ENCODE data around the gene ECEL1.

ECEL1 gene

DNA sequence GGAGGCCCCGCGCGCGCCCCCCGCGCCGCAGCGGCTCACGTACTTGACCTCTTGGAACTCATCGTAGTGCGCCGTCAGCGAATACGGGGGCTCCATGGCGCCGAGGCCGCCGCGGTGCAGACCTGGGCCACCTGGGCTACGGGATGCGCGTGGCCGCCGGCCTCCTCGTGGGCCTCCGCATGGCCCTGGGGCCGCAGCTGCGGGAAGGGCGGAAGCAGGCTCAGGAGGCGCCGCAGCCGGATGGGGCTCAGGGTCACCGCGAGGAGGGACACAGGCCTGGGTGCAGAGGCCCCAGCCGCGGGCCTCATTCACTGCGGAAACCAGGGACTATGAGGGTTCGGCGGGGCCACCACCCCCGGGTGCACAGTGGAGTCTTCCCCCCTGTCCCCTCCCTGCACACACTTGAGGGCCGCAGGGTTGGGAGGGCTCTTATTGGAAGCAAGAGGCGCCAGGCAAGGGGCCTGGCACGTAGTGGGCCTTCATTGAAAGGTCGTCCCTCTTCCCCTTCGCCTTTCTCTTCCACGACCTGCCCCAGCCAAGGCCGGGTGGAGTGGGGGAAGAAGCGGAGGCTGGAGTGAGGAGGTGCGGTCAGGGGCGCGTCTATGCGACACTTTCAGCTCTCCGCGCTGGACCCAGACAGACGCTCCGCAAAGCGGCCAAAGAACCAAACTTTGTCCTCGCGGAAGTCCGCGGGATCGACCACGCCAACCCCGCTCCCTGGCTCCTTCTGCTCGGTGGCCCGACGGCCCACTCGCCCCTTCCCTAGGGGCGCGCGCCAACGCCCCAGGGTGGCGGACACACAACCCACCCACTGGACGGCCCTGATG, 863 bp downstream of the ECEL1 start:
- no peak for DNase-seq (ENCODE audit: extremely low read depth, insufficient read length)
- H3K27me3 ChIP-seq (replicated peaks; ENCODE audit: control insufficient read depth, insufficient read depth, low read length) = no peaks in the 10 kb centered on the region; the same call in 1 of the 2 replicates

DNA sequence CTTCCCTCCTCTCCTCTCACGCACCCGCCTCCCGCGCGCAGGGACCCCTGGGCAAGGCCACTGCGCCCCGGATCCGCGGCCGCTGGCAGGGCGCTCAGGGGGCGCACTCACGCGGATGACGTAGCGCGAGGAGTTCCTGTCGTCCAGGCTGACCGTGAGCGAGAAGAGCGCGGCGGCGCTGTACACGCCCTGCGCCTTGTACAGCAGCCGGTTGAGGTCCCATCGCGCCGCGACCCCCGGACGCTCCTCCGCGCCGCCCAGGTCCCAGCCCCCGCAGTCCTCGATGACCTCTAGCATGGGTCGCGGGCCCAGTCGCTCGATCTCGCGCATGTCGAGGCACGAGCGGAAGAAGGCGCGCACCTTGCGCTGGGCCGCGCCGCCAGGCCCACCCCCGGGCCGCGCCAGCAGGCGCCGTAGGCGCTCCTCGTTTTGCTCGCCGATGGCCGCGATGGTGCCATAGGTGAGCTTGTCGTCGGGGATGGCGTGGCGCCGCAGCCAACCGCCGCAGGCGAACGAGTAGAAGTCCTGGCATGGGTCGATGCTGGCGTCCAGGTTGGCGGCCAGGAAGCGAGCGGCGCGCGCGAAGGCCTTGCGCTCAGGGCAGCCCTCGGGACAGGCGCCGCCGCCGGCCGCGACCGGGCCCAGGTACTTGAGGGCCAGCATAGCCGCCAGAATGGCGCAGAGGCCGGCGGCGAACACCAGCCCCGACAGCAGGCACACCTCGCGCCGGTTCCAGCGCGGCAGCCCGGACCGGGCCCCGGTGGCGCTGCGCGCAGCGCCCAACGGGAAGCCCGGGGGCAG, 1.7 kb downstream of the ECEL1 start:
- Histone ChIP-seq H3K27me3 (replicated peaks; ENCODE audit: control insufficient read depth, insufficient read depth, low read length) (no peaks in the 10 kb centered on the region; the same call in 1 of the 2 replicates), H3K4me3 (replicated peaks; ENCODE audit: low read depth, low read length) (no peak overlapping the region), H3K36me3 (ENCODE audit: control insufficient read depth, insufficient read depth, low read length) (no peaks in the 10 kb centered on the region)
- TF ChIP-seq, protein P1, sequence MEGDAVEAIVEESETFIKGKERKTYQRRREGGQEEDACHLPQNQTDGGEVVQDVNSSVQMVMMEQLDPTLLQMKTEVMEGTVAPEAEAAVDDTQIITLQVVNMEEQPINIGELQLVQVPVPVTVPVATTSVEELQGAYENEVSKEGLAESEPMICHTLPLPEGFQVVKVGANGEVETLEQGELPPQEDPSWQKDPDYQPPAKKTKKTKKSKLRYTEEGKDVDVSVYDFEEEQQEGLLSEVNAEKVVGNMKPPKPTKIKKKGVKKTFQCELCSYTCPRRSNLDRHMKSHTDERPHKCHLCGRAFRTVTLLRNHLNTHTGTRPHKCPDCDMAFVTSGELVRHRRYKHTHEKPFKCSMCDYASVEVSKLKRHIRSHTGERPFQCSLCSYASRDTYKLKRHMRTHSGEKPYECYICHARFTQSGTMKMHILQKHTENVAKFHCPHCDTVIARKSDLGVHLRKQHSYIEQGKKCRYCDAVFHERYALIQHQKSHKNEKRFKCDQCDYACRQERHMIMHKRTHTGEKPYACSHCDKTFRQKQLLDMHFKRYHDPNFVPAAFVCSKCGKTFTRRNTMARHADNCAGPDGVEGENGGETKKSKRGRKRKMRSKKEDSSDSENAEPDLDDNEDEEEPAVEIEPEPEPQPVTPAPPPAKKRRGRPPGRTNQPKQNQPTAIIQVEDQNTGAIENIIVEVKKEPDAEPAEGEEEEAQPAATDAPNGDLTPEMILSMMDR (IDR thresholded peaks at IDR 0.05; ENCODE audit: insufficient read depth, low read length, poor library complexity, severe bottlenecking) = no peak
- no peak for DNase-seq (ENCODE audit: extremely low read depth, insufficient read length)

More for the DNA sequence above, 863 bp downstream of the ECEL1 start:
- TF ChIP-seq, protein P1 (IDR thresholded peaks at IDR 0.05; ENCODE audit: insufficient read depth, low read length, poor library complexity, severe bottlenecking) = no peak
- H3K4me3 ChIP-seq (replicated peaks; ENCODE audit: low read depth, low read length) = no peak overlapping the region
- no peaks in the 10 kb centered on the region for H3K36me3 ChIP-seq (ENCODE audit: control insufficient read depth, insufficient read depth, low read length)

DNA sequence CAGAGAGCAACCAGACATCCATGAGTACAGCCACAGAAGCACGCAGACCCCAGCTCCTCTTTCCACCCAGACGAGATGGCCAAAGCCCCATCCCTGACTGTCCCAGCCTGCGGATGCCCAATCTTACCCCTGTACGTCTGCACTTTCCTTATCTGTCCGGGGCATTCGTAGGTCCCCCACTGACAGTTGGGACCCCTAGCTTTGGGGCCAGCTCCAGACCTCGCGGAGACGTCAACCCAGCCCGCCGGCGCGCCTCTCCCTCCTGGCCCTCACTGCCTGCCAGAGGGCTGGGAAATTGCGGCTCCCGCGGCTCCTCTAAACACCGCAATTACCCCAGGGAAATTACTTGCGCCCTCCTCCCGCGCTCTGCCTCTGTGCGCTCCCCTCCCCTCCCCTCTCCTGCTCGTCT, 2.3 kb downstream of the ECEL1 start:
- no peaks in the 10 kb centered on the region for H3K36me3 ChIP-seq (ENCODE audit: control insufficient read depth, insufficient read depth, low read length)
- no peak for DNase-seq (ENCODE audit: extremely low read depth, insufficient read length)
- TF ChIP-seq, protein P1 (IDR thresholded peaks at IDR 0.05; ENCODE audit: insufficient read depth, low read length, poor library complexity, severe bottlenecking) = no peak
- H3K4me3 ChIP-seq (replicated peaks; ENCODE audit: low read depth, low read length) = no peak overlapping the region
- H3K27me3 ChIP-seq (replicated peaks; ENCODE audit: control insufficient read depth, insufficient read depth, low read length) = no peaks in the 10 kb centered on the region; the same call in 1 of the 2 replicates

DNA sequence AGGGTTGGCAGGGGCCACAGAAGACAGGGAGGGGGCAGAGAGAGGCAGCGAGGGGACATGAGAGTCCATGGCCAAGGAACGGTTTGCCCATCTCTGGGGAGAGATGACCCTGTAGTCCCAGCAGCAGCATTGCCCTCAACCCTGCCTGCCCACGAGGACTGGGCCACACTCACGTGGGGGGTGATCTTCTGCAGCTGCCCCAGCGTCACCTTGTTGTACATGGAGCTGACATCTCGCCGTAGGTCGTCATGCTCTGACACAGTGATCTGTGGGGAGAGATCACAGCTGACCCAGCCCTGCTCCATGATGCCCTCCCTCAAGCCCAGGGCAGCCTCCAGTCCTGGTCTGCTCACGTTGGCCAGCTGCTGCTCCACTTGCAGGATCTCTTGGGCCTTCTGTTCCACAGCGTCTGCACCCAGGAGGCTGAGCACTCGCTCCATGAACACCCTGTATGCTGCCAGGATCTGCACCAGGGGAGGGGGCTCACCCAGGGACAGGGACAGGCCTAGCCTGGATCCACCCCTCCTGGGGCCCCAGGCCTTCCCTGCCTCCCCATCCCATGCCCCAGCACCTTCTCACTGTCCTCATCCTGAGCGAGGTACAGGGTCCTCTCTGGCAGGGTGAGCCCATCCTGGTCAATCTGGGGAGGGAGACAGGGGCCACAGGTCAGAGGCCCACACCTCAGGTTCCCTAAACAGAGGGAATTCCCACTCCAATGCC, 2.8 kb downstream of the ECEL1 start:
- TF ChIP-seq, protein P1 (IDR thresholded peaks at IDR 0.05; ENCODE audit: insufficient read depth, low read length, poor library complexity, severe bottlenecking) = no peak
- H3K4me3 ChIP-seq (replicated peaks; ENCODE audit: low read depth, low read length) = no peak overlapping the region

DNA sequence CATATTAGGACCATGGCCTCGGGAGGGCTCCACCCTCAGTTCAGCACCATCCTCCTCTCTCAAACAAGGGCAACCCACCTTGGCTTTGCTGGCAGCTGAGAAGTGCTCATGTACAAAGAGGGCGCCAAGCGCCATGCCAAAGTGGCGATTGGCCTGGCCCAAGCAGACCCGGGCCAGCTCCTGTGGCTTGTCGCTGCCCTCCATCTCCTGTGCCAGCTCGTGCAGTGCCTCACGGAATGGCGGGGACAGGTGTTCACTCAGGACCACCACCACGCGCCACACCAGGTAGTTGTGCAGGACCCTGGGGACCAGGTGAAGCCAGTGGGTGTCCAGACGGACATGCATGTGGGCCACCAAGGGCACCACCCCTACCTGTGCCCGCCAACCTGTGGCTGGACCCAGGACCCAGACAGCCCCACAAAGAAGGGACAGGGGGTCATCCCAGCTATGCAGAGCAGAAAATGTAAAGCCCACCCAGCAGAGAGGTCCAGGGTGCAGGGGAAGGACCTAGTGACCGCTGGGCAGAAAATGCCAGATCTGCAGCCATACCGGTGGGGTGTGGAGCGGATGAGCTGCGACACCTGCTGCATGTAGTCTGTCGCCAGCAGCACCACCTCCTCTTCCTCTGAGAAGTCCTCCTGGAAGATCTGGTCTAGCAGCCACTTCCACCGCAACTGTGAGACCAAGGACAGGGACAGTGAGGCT, 3.6 kb downstream of the ECEL1 start:
- H3K27me3 ChIP-seq (replicated peaks; ENCODE audit: control insufficient read depth, insufficient read depth, low read length) = no peaks in the 10 kb centered on the region; the same call in 1 of the 2 replicates
- H3K36me3 ChIP-seq (ENCODE audit: control insufficient read depth, insufficient read depth, low read length) = no peaks in the 10 kb centered on the region
- no peak overlapping the region for H3K4me3 ChIP-seq (replicated peaks; ENCODE audit: low read depth, low read length)
- DNase-seq (ENCODE audit: extremely low read depth, insufficient read length) = no peak
- TF ChIP-seq, protein P1 (IDR thresholded peaks at IDR 0.05; ENCODE audit: insufficient read depth, low read length, poor library complexity, severe bottlenecking) = no peak

More for the DNA sequence above, 2.8 kb downstream of the ECEL1 start:
- Histone ChIP-seq H3K36me3 (ENCODE audit: control insufficient read depth, insufficient read depth, low read length) (no peaks in the 10 kb centered on the region), H3K27me3 (replicated peaks; ENCODE audit: control insufficient read depth, insufficient read depth, low read length) (no peaks in the 10 kb centered on the region; the same call in 1 of the 2 replicates)
- no peak for DNase-seq (ENCODE audit: extremely low read depth, insufficient read length)
